GM10266 (cell line): Measurements from ENCODE around the gene TEPSIN.
A peak's percentile ranks its signal among the peaks of the same experiment; 100 is the strongest.

Experiments
- DNase-seq: peaks from one replicate; pipeline ENCODE4 v3.0.0; 2012; ENCODE audit errors: extremely low spot score
- CTCF ChIP-seq: IDR thresholded peaks from 2 replicates; pipeline ENCODE4 v1.5.1; 2012; ENCODE audit warnings: mild to moderate bottlenecking, low read depth; ENCODE audit not compliant: control insufficient read depth, insufficient read depth; ENCODE audit errors: missing control alignments

TEPSIN gene

DNA sequence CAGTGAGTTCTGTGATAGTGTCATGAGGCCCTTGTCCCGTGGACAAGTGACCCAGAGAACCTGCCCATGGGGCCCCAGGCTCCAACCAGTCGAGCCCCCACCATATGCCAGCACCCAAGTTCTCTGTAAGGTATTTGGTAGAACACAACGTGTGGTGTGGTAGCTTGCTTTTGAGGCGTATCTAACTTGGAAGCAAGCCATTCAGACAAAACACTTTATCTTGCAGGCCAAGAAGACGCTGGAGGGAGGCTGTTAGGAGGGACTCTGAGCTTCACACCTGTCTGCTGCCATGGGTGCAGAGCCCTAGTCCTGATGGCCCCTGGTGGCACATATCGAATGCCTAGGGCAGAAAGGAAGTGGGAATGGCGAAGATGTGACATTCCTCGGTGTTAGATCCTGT is 1.9 kb upstream of the TEPSIN start:
- no peak for DNase-seq
- TF ChIP-seq CTCF = no peak

DNA sequence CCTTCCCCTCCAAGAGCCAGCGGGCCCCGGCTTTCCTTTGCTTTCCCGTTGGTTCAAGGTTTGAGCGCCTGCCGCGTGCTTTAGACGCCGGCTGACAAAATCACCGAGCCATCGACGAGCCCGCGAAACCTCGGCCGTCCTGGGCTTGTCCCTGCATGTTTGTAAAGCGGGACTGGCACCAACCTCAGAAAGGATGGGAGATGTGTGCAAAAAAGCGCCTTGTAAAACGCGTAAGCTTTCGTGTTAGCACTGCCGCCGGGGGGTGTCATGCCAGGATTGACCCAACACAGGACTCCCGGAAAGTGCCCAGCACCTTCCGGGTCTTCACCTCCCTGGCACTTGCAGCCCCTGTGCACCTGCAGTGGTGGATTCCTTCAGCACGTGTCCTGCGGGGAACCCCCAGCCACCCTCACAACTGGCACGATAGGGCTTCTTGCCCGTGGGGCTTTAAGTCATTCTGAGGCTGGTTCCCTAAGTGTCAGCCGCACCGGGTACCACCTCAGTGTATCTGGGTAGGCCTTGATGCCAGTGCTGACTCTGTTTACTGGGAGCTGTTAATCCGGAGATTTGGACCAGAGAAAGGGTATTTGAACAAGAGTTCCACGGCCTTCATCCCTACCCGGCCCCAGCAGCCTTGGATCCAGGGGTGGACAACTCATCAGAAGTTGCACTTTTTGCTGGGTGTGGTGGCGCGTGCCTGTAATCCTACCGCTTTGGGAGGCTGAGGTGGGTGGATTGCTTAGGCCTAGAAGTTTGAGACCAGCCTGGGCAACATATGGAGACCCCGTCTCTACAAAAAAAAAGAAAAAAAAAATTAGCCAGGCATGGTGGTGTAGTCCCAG is 1.1 kb upstream of the TEPSIN start:
- TF ChIP-seq CTCF = no peak
- DNase-seq = peak; percentile 70

GRCh38 chr17:81238490-81238814 is 403 bp downstream of the TEPSIN start:
- TF ChIP-seq CTCF = no peak
- no peak for DNase-seq

- no peak for TF ChIP-seq CTCF
- DNase-seq = no peak
Measured at GRCh38 chr17:81237591-81238489, 1.0 kb downstream of the TEPSIN start.

- TF ChIP-seq CTCF = no peak
- DNase-seq = no peak
Measured at GRCh38 chr17:81236784-81237183, 2.1 kb downstream of the TEPSIN start.

DNA sequence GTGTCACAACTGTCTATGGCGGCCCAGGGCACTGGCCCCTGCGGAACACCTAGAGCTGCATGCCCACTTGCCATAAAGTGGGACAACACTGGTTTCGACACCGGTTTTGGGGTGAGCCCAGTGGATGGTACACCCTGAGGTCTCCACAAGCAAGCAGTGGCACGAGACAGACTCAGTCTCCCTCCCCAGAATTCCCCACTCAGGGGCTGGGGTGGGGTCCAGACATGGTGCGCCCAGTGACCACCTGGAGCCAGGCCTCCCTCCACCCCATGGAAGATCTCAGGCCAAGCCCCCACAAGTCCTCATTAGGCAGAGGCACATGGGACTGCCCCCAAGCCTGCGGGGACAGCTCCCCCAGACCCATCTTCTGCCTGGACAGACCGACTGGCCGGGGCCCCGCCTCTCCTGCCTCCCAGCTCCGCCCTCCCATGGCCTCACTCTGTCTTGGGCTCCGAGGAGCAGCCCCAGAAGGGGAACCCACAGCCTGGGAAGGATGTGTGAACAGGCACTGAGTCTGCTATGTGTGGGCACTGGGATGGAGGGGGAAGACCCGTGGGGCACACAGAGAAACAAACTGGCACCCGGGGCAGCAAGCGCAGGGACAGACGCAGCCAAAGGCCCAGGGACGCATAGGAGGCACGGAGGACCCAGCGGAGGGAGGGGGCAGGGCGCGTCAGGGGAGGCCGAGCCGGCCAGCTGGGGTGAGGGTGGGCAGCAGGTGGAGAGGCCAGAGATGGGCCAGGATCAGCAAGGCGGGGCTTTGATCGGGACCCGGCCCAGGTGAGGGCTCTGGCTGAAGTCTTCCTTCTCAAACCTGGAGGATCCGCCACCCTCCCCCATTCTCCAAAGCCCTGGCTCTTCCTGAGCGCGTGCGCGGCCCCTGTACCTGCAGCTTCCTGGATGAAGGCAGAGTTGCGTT is 2.8 kb downstream of the TEPSIN start:
- no peak for TF ChIP-seq CTCF
- DNase-seq = no peak
